Mammary epithelial cell (primary cell): ENCODE measurements around the gene IL3.

ENCODE experiments used
- CTCF ChIP-seq, 2 donors: IDR thresholded peaks in 1 of 2; conservative IDR thresholded peaks in 1 of 2; 2 replicates each; pipeline ENCODE4 v1.5.1; 2011 to 2012; ENCODE audit warnings: inconsistent platforms in 2 of 2, low read length in 2 of 2, mild to moderate bottlenecking in 2 of 2, control low read depth in 1 of 2, low read depth in 1 of 2; ENCODE audit not compliant: insufficient read depth in 1 of 2; ENCODE audit errors: extremely low read depth in 1 of 2
- EZH2 ChIP-seq: IDR thresholded peaks from 2 replicates; pipeline ENCODE4 v1.6.1; 2012; ENCODE audit warnings: low read length, inconsistent platforms, borderline replicate concordance

DNA sequence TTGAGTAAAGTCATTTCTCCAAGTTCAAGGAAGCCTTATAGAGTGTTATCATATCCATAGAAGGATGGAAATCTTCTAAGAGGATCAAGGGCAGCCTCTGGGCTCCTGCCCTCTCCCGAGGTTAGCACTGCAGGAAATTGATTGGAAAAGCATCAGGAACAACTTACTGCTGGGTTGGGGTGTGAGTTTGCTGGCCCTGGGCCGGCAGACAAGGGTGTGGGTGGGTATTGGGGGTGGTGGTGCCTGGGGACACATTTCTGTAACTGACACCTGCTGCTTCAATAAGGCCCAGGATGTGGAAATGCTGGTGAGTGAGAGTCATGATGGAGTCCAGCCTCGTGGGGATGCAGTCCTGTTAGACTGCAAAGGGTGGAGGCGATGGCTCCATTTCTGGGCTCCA is 18.6 kb downstream of the IL3 start:
- no peak for TF ChIP-seq CTCF (conservative IDR thresholded peaks at IDR 0.05 in 1 of 2, IDR thresholded peaks at IDR 0.05 in 1 of 2; ENCODE audit: extremely low read depth in 1 of 2, insufficient read depth in 1 of 2, low read depth in 1 of 2, low read length in 2 of 2)
- no peak for TF ChIP-seq EZH2
